Activated T-cell treated with anti-CD3 and anti-CD28 coated beads, Interleukin-2, amount 50 U/mL, for 4 hours (primary cell): ENCODE data around the gene EPHX1. TPM values are rescaled to one million over a fixed set of nuclear protein-coding genes. Genes with fewer than 3 reads are reported as not detected.
"Not testable (repeated sequence)": the region's sequence is repeated elsewhere in the genome, so short reads cannot be mapped to it uniquely, and the experiment has no call there.

Experiments used
- ATAC-seq, 2 donors: fragments of 200-7000 bp; cut with Tn5 transposase; one replicate each; pipeline ENCODE4 v1.10.0; 2021
- DNase-seq: peaks from one replicate; pipeline ENCODE4 v3.0.0-alpha.2; 2020
- H3K27me3 Mint-ChIP-seq: one replicate; pipeline ENCODE4 v1.8.0; 2021; ENCODE audit warnings: low read depth, mixed read lengths
- H3K36me3 Mint-ChIP-seq: one replicate; pipeline ENCODE4 v1.8.0; 2022; ENCODE audit warnings: mixed read lengths; ENCODE audit not compliant: insufficient read depth
- H3K4me1 Mint-ChIP-seq: one replicate; pipeline ENCODE4 v1.8.0; 2021; ENCODE audit warnings: low read depth, mixed read lengths
- H3K4me3 Mint-ChIP-seq: one replicate; pipeline ENCODE4 v1.8.0; 2021; ENCODE audit warnings: mild to moderate bottlenecking, moderate library complexity, mixed read lengths
- H3K9me3 Mint-ChIP-seq: one replicate; pipeline ENCODE4 v1.8.0; 2021; ENCODE audit warnings: mixed read lengths
- total RNA-seq, 3 donors: library from RNA; stranded (reverse); gene quantifications; one replicate each; pipeline ENCODE4 v1.2.1, GENCODE V29; 2021

EPHX1 gene
- total RNA-seq, 3 donors from 2014 or later, result 1.8 to 2.2 (median 1.9) TPM

GRCh38 chr1:225801146-225801545, 8.8 kb upstream of the EPHX1 start:
- not testable (repeated sequence) for H3K4me3 Mint-ChIP-seq, DNase-seq, H3K27me3 Mint-ChIP-seq, H3K36me3 Mint-ChIP-seq, ATAC-seq, H3K4me1 Mint-ChIP-seq, H3K9me3 Mint-ChIP-seq

- Mint-ChIP-seq H3K27me3 (peaks cover 4% of the 10 kb centered on the region), H3K9me3 (no peaks in the 10 kb centered on the region), H3K4me1 (peaks cover 10% of the 10 kb centered on the region), H3K36me3 (no peaks in the 10 kb centered on the region), H3K4me3 (no peak overlapping the region)
- DNase-seq (no peak), ATAC-seq (no peak)
Observed at GRCh38 chr1:225806249-225806648, 3.7 kb upstream of the EPHX1 start.

GRCh38 chr1:225806736-225807135, 3.2 kb upstream of the EPHX1 start:
- H3K9me3 Mint-ChIP-seq, H3K27me3 Mint-ChIP-seq, H3K4me1 Mint-ChIP-seq: not testable (repeated sequence)

GRCh38 chr1:225808136-225808535, 1.8 kb upstream of the EPHX1 start:
- Mint-ChIP-seq H3K9me3 (no peaks in the 10 kb centered on the region), H3K27me3 (peaks cover 4% of the 10 kb centered on the region), H3K36me3 (no peaks in the 10 kb centered on the region), H3K4me3 (peak overlapping the region; percentile 26), H3K4me1 (peaks cover 10% of the 10 kb centered on the region)
- ATAC-seq, result no peak
- DNase-seq, result no peak

More at GRCh38 chr1:225806736-225807135, 3.2 kb upstream of the EPHX1 start:
- ATAC-seq, DNase-seq, H3K36me3 Mint-ChIP-seq, H3K4me3 Mint-ChIP-seq: not testable (repeated sequence)

- peak overlapping the region; percentile 74 for H3K4me3 Mint-ChIP-seq
- not testable (repeated sequence) for H3K4me1 Mint-ChIP-seq, DNase-seq, ATAC-seq, H3K27me3 Mint-ChIP-seq, H3K36me3 Mint-ChIP-seq, H3K9me3 Mint-ChIP-seq
Observed at GRCh38 chr1:225810579-225811538, 935 bp downstream of the EPHX1 start.

- H3K27me3 Mint-ChIP-seq, result peaks cover 4% of the 10 kb centered on the region
- H3K4me1 Mint-ChIP-seq, result peaks cover 10% of the 10 kb centered on the region
- peak overlapping the region; percentile 24 for H3K4me3 Mint-ChIP-seq
- ATAC-seq (no peak), DNase-seq (no peak)
- no peaks in the 10 kb centered on the region for H3K9me3 Mint-ChIP-seq
- H3K36me3 Mint-ChIP-seq, result no peaks in the 10 kb centered on the region
Observed at GRCh38 chr1:225811622-225812487, 1.9 kb downstream of the EPHX1 start.

- Mint-ChIP-seq H3K27me3 (peaks cover 4% of the 10 kb centered on the region), H3K4me3 (no peak overlapping the region), H3K9me3 (no peaks in the 10 kb centered on the region), H3K36me3 (no peaks in the 10 kb centered on the region), H3K4me1 (peaks cover 10% of the 10 kb centered on the region)
- DNase-seq (no peak), ATAC-seq (no peak)
Observed at GRCh38 chr1:225812488-225813213, 2.7 kb downstream of the EPHX1 start.

GRCh38 chr1:225813214-225813964, 3.5 kb downstream of the EPHX1 start:
- Mint-ChIP-seq H3K4me3 (no peak overlapping the region), H3K9me3 (no peaks in the 10 kb centered on the region), H3K4me1 (peaks cover 10% of the 10 kb centered on the region), H3K27me3 (peaks cover 4% of the 10 kb centered on the region), H3K36me3 (no peaks in the 10 kb centered on the region)
- no peak for ATAC-seq
- DNase-seq, result no peak

- DNase-seq, result no peak
- Mint-ChIP-seq H3K4me3 (no peak overlapping the region), H3K27me3 (peaks cover 4% of the 10 kb centered on the region), H3K36me3 (no peaks in the 10 kb centered on the region), H3K4me1 (peaks cover 10% of the 10 kb centered on the region), H3K9me3 (no peaks in the 10 kb centered on the region)
- no peak for ATAC-seq
Observed at GRCh38 chr1:225814381-225814780, 4.5 kb downstream of the EPHX1 start.

- not testable (repeated sequence) for H3K9me3 Mint-ChIP-seq, DNase-seq, H3K36me3 Mint-ChIP-seq, H3K27me3 Mint-ChIP-seq, H3K4me3 Mint-ChIP-seq, ATAC-seq, H3K4me1 Mint-ChIP-seq
Observed at GRCh38 chr1:225815090-225815489, 5.2 kb downstream of the EPHX1 start.

GRCh38 chr1:225815526-225816178, 5.7 kb downstream of the EPHX1 start:
- Mint-ChIP-seq H3K27me3 (peaks cover 1% of the 10 kb centered on the region), H3K4me3 (no peak overlapping the region), H3K36me3 (no peaks in the 10 kb centered on the region), H3K9me3 (no peaks in the 10 kb centered on the region), H3K4me1 (peaks cover 3% of the 10 kb centered on the region)
- DNase-seq, result no peak
- ATAC-seq, result no peak

GRCh38 chr1:225816643-225817538, 7.0 kb downstream of the EPHX1 start:
- DNase-seq, result no peak
- no peaks in the 10 kb centered on the region for H3K4me1 Mint-ChIP-seq
- H3K4me3 Mint-ChIP-seq, result no peak overlapping the region
- ATAC-seq, result no peak
- H3K27me3 Mint-ChIP-seq, result no peaks in the 10 kb centered on the region
- no peaks in the 10 kb centered on the region for H3K9me3 Mint-ChIP-seq
- no peaks in the 10 kb centered on the region for H3K36me3 Mint-ChIP-seq
